GM12875 (cell line): ENCODE data around the gene PCSK9.

Experiments used
- H3K4me3 ChIP-seq: one replicate; pipeline ENCODE4 v1.5.1; 2011; ENCODE audit warnings: low read depth, low read length, control low read depth
- CTCF ChIP-seq: IDR thresholded peaks from 2 replicates; pipeline ENCODE4 v1.5.1; 2011; ENCODE audit warnings: low read depth, mild to moderate bottlenecking, control low read depth, inconsistent platforms, low read length, moderate library complexity, borderline replicate concordance; ENCODE audit not compliant: insufficient read depth

The PCSK9 gene

GRCh38 chr1:55000110-55001085, 39.0 kb upstream of the PCSK9 start:
- no peak for TF ChIP-seq CTCF
- H3K4me3 ChIP-seq: no peak overlapping the region

GRCh38 chr1:55001311-55001710, 38.0 kb upstream of the PCSK9 start:
- no peak overlapping the region for H3K4me3 ChIP-seq
- TF ChIP-seq CTCF: no peak

GRCh38 chr1:55002686-55003085, 36.7 kb upstream of the PCSK9 start:
- H3K4me3 ChIP-seq: no peak overlapping the region
- no peak for TF ChIP-seq CTCF

GRCh38 chr1:55005351-55006140, 33.8 kb upstream of the PCSK9 start:
- TF ChIP-seq CTCF: no peak
- H3K4me3 ChIP-seq: no peak overlapping the region

GRCh38 chr1:55006931-55007330, 32.4 kb upstream of the PCSK9 start:
- TF ChIP-seq CTCF: no peak
- no peak overlapping the region for H3K4me3 ChIP-seq

GRCh38 chr1:55007625-55008024, 31.7 kb upstream of the PCSK9 start:
- TF ChIP-seq CTCF: no peak

More at GRCh38 chr1:55007625-55008024, 31.7 kb upstream of the PCSK9 start:
- H3K4me3 ChIP-seq: no peak overlapping the region
